NCI-H1417 (cell line): ENCODE measurements around the gene DBR1.

Source experiments
- DNase-seq, 3 experiments: peaks; one replicate each; lab custom pipeline; 2025; lab: John Stamatoyannopoulos, UW

The DBR1 gene

GRCh38 chr3:138118612-138119422 is 55.9 kb downstream of the DBR1 start:
- DNase-seq = peak; percentile 69 to 80 (median 72)

- peak; percentile 58 to 81 (median 69) for DNase-seq
Measured at GRCh38 chr3:138114988-138115971, 59.4 kb downstream of the DBR1 start, which contains the start of gene DZIP1L. TSS of gene DZIP1L (minus strand) at chr3:138115608. CDS start at chr3:138103971, 11,637 bp downstream.

GRCh38 chr3:138114431-138114918 is 60.2 kb downstream of the DBR1 start:
- no peak for DNase-seq

GRCh38 chr3:138113326-138113725 is 61.4 kb downstream of the DBR1 start:
- DNase-seq = peak in 2 of 3 experiments; percentile 65 to 80

- DNase-seq = no peak
Measured at GRCh38 chr3:138112362-138112761, 62.4 kb downstream of the DBR1 start.
